Esophagus squamous epithelium (tissue), 4 donors: ENCODE measurements around the gene ZFY.

Experiments used
- POLR2A ChIP-seq, 4 donors: fragments of 450-650 bp; IDR thresholded peaks; one replicate each; pipeline ENCODE4 v1.6.1; 2017; ENCODE audit warnings: antibody characterized with exemption in 4 of 4, mild to moderate bottlenecking in 4 of 4, moderate library complexity in 3 of 4
- TF ChIP-seq, protein P1 (sequence below), 6 experiments: fragments of 450-650 bp in 4 of 6; fragments of 200-600 bp in 2 of 6; sonication (generic) in 2 of 6; IDR thresholded peaks; one replicate each; pipeline ENCODE4 v1.5.1; 2016 to 2019; ENCODE audit warnings: antibody characterized with exemption in 6 of 6, mild to moderate bottlenecking in 4 of 6, moderate library complexity in 4 of 6

DNA sequence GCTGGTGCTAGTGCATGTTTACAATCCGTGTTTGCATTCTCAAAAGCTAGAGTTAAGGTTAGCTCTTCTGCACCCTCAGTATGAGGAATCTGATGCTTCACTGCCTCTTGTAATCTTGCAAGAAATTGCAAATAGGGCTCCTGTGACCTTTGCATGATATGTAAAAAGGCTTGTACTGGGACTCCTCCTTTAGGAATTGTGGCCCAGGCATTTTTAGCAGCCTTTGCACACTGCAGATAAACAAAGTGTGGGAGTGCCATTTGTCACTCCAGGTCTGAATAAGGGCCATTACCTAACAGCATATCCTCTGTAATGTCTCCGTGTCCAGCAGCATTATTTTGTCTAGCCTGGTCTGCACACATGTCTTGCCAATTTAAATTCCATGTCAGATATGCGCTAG, 49.3 kb upstream of the ZFY start:
- TF ChIP-seq, protein P1, sequence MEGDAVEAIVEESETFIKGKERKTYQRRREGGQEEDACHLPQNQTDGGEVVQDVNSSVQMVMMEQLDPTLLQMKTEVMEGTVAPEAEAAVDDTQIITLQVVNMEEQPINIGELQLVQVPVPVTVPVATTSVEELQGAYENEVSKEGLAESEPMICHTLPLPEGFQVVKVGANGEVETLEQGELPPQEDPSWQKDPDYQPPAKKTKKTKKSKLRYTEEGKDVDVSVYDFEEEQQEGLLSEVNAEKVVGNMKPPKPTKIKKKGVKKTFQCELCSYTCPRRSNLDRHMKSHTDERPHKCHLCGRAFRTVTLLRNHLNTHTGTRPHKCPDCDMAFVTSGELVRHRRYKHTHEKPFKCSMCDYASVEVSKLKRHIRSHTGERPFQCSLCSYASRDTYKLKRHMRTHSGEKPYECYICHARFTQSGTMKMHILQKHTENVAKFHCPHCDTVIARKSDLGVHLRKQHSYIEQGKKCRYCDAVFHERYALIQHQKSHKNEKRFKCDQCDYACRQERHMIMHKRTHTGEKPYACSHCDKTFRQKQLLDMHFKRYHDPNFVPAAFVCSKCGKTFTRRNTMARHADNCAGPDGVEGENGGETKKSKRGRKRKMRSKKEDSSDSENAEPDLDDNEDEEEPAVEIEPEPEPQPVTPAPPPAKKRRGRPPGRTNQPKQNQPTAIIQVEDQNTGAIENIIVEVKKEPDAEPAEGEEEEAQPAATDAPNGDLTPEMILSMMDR (IDR thresholded peaks at IDR 0.05), result no peak
- TF ChIP-seq POLR2A (IDR thresholded peaks at IDR 0.05), result no peak
